KMS-11 (cell line): Measurements from ENCODE around the gene PCP4L1.
A peak's percentile ranks its signal among the peaks of the same experiment; 100 is the strongest.

Experiments used
- H2AFZ ChIP-seq: fragments of 200-600 bp; sonication (generic); 2 replicates; pipeline ENCODE4 v1.6.1; 2016; ENCODE audit warnings: antibody characterized with exemption, mixed run types, low read depth
- H3K27ac ChIP-seq: fragments of 200-600 bp; sonication (generic); 2 replicates; pipeline ENCODE4 v1.6.1; 2016; ENCODE audit warnings: mild to moderate bottlenecking, mixed run types
- H3K27me3 ChIP-seq: fragments of 200-600 bp; sonication (generic); 2 replicates; pipeline ENCODE4 v1.6.1; 2017; ENCODE audit warnings: mild to moderate bottlenecking, low read depth, mixed run types, moderate library complexity; ENCODE audit not compliant: insufficient read depth
- H3K36me3 ChIP-seq: fragments of 200-600 bp; sonication (generic); 2 replicates; pipeline ENCODE4 v1.6.1; 2017; ENCODE audit warnings: mild to moderate bottlenecking, mixed run types; ENCODE audit not compliant: insufficient read depth
- H3K4me1 ChIP-seq: fragments of 200-600 bp; sonication (generic); 2 replicates; pipeline ENCODE4 v1.6.1; 2016; ENCODE audit warnings: mild to moderate bottlenecking, low read depth, mixed run types; ENCODE audit not compliant: poor library complexity, severe bottlenecking
- H3K4me2 ChIP-seq: fragments of 200-600 bp; sonication (generic); 2 replicates; pipeline ENCODE4 v1.7.0; 2016; ENCODE audit warnings: mild to moderate bottlenecking, mixed run types
- H3K4me3 ChIP-seq: fragments of 200-600 bp; sonication (generic); IDR thresholded peaks from 2 replicates; pipeline ENCODE4 v1.6.1; 2017; ENCODE audit warnings: low read depth, low read length, mixed read lengths; ENCODE audit not compliant: insufficient read depth
- H3K79me2 ChIP-seq: fragments of 200-600 bp; sonication (generic); 2 replicates; pipeline ENCODE4 v1.6.1; 2016; ENCODE audit warnings: low read depth, mixed run types; ENCODE audit not compliant: insufficient read depth
- H3K9ac ChIP-seq: fragments of 200-600 bp; sonication (generic); 2 replicates; pipeline ENCODE4 v1.6.1; 2016; ENCODE audit warnings: mild to moderate bottlenecking, mixed run types
- H4K20me1 ChIP-seq: fragments of 200-600 bp; sonication (generic); 2 replicates; pipeline ENCODE4 v1.6.1; 2016; ENCODE audit warnings: mild to moderate bottlenecking, mixed run types; ENCODE audit not compliant: insufficient read depth
- TF ChIP-seq, protein P1 (sequence below): fragments of 200-600 bp; sonication (generic); conservative IDR thresholded peaks from 2 replicates; pipeline ENCODE4 v1.6.1; 2017; ENCODE audit warnings: low read depth, mild to moderate bottlenecking, antibody characterized with exemption, low read length, moderate library complexity, mixed read lengths

The PCP4L1 gene

DNA sequence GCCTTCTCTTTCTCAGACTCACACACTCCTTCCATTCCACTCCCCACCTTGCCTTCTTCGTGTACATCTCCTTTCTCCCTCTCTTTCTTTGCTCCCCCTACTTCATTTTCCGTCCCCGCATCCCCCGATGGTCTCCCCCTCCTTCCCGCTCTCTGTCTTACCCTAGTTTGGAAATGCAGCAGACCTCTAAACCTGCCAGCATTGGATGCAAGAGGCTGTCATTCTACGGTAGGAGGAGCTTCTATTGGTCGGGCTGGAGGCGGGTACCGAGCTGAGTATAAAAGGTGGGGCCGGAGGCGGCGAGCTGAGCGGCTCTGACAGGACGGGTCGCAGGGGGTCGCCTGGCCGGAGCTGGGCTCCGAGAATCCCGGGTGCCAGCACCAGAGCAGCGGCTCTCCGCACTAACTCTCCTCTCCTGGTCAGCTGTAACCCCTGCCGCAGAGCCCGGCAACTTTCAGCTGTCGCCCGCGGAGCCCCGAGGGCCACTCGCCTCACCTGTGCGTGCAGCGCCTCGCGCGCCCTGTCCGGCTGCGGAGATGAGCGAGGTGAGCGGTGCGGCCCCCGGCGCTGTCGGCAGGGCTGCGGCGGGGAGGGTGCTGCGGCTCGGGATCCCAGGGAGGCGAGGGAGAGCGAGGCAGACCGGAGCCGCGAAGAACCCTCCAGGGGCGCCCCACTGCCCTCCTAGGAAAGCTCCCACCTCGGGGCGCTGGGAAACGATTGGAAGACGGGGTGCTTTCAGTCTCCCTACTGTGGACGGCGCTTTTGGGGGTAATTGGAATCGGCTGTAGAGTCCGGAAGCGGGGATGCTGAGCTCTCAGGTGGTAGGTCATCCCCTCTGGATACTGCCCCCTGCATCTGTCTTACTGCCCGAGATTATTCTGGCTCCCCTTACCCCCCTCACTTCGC lies at the start of gene PCP4L1:
Gene PCP4L1 (plus strand): TSS at position 307 of the 906 bp plus-strand sequence. CDS start 230 bp downstream, at position 537.
- Histone ChIP-seq H3K4me2 (no peak within 1 kb of the TSS), H3K9ac (no peak within 1 kb of the TSS), H3K4me3 (no peak within 1 kb of the TSS), H3K79me2 (no peaks in the 10 kb centered on the region), H4K20me1 (no peaks in the 10 kb centered on the region), H3K4me1 (no peaks in the 10 kb centered on the region), H2AFZ (no peak within 1 kb of the TSS), H3K27ac (no peak within 1 kb of the TSS), H3K36me3 (no peaks in the 10 kb centered on the region), H3K27me3 (no peaks in the 10 kb centered on the region; the same call in 1 of the 2 replicates)
- TF ChIP-seq, protein P1, sequence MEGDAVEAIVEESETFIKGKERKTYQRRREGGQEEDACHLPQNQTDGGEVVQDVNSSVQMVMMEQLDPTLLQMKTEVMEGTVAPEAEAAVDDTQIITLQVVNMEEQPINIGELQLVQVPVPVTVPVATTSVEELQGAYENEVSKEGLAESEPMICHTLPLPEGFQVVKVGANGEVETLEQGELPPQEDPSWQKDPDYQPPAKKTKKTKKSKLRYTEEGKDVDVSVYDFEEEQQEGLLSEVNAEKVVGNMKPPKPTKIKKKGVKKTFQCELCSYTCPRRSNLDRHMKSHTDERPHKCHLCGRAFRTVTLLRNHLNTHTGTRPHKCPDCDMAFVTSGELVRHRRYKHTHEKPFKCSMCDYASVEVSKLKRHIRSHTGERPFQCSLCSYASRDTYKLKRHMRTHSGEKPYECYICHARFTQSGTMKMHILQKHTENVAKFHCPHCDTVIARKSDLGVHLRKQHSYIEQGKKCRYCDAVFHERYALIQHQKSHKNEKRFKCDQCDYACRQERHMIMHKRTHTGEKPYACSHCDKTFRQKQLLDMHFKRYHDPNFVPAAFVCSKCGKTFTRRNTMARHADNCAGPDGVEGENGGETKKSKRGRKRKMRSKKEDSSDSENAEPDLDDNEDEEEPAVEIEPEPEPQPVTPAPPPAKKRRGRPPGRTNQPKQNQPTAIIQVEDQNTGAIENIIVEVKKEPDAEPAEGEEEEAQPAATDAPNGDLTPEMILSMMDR = no peak

DNA sequence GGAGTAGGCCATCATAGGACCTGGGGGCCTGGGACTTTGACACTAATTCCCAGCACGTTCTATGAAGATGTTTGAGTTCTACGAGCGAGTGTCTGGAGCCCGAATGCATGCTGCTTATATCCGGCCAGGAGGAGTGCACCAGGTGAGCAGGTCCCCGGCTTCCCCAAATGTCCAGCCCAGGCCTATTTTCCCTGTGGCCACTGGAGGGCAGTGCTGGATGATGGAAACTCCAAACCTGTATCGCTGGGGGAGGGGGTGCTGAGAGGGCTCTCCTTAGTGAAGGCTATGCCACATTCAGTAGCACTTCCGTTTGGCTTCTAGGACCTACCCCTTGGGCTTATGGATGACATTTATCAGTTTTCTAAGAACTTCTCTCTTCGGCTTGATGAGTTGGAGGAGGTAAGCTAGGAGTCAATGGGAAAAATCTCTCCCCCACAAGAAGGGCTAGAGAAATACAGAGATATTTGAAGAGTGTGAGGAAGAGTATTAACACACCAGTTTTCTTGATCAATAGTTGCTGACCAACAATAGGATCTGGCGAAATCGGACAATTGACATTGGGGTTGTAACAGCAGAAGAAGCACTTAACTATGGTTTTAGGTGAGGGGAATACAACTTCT lies 48.6 kb upstream of the PCP4L1 start:
- Histone ChIP-seq H3K79me2 (no peaks in the 10 kb centered on the region), H3K4me1 (peaks cover 10% of the 10 kb centered on the region), H3K4me3 (no peak overlapping the region), H3K4me2 (no peak overlapping the region), H4K20me1 (no peaks in the 10 kb centered on the region), H3K9ac (no peak overlapping the region), H3K27ac (no peak overlapping the region), H2AFZ (no peak overlapping the region), H3K36me3 (peaks cover 12% of the 10 kb centered on the region; the same call in 1 of the 2 replicates), H3K27me3 (no peaks in the 10 kb centered on the region)
- TF ChIP-seq, protein P1 = peak; percentile 100

DNA sequence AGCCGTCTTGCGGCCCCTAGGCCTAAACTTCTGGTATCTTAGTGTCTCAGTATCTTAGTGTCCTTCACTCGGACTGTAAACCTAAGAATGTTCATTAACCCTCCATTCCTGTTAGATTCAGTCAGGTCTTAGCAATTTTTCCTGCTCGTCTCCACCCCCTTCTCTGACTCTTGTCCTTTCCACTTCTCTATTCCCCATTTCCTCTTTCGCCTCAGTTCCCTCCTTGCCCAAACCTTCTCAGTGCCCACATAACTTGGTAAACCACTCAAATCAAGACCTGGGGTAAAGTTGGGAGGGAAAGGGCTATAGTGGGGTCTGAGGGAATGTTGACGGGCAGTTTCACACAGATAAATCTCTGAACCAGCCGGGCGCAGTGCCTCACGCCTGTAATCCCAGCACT lies 44.2 kb upstream of the PCP4L1 start:
- TF ChIP-seq, protein P1 = no peak
- H3K9ac ChIP-seq = no peak overlapping the region
- no peak overlapping the region for H3K27ac ChIP-seq
- no peaks in the 10 kb centered on the region for H3K79me2 ChIP-seq
- no peak overlapping the region for H3K4me2 ChIP-seq
- no peak overlapping the region for H2AFZ ChIP-seq
- no peak overlapping the region for H3K4me3 ChIP-seq
- no peaks in the 10 kb centered on the region for H4K20me1 ChIP-seq
- peaks cover 29% of the 10 kb centered on the region for H3K4me1 ChIP-seq
- H3K27me3 ChIP-seq = no peaks in the 10 kb centered on the region
- H3K36me3 ChIP-seq = peaks cover 12% of the 10 kb centered on the region; the same call in 1 of the 2 replicates

DNA sequence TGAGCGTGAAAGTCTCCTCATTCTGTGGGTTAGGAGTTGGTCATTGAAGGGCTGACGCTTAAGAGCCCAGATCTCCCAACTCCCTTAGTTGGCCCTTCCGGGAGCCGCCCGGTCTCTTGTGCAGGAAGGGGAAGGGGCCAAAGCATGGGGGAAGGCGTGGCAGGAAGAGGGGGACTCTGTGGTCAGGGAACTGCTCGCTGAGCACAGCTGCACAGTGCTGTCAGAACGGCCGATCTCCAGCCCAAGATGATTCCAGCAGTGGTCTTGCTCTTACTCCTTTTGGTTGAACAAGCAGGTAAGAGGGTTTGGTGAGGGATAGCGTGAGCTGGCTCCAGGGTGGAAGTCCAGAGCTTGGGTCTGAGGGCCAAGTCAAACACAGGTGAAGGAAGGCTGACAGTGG lies 43.5 kb upstream of the PCP4L1 start, which contains the start of gene FCER1G:
Gene FCER1G (plus strand): TSS at position 220 of the 400 bp plus-strand sequence. CDS start 27 bp downstream, at position 247.
- TF ChIP-seq, protein P1 = no peak
- peaks cover 12% of the 10 kb centered on the region; the same call in 1 of the 2 replicates for H3K36me3 ChIP-seq
- H3K4me3 ChIP-seq = no peak within 1 kb of the TSS
- no peak within 1 kb of the TSS for H3K27ac ChIP-seq
- H3K4me1 ChIP-seq = peaks cover 22% of the 10 kb centered on the region
- H2AFZ ChIP-seq = no peak within 1 kb of the TSS
- H3K9ac ChIP-seq = no peak within 1 kb of the TSS
- no peaks in the 10 kb centered on the region for H3K79me2 ChIP-seq
- no peaks in the 10 kb centered on the region for H4K20me1 ChIP-seq
- no peaks in the 10 kb centered on the region for H3K27me3 ChIP-seq
- no peak within 1 kb of the TSS for H3K4me2 ChIP-seq
